ENCODE results near the gene TTBK1. TPM values are rescaled to one million over a fixed set of nuclear protein-coding genes. Genes with fewer than 3 reads are reported as not detected.

Gene TTBK1
- total RNA-seq, 1 experiment from 2014 or later, result 0.68 TPM

GRCh38 chr6:43282636-43283513, 39.6 kb downstream of the TTBK1 start:
- Mint-ChIP-seq H3K4me3 (no peak overlapping the region), H3K27ac (no peak overlapping the region), H3K4me1 (peaks cover 19% of the 10 kb centered on the region), H3K9me3 (no peaks in the 10 kb centered on the region), H3K27me3 (ENCODE audit: low read depth) (peaks cover 23% of the 10 kb centered on the region), H3K36me3 (no peaks in the 10 kb centered on the region)
- ChIA-PET CTCF (interaction anchor here (1.2 to 1.7 kb wide), 2 partner anchors 15 to 25 kb away, joined by 3 to 6 read pairs; partner anchors contain the start of genes CRIP3 and SLC22A7), POLR2A (no interaction called here)
- TF ChIP-seq ATF1 (CRISPR knock-in tag; IDR thresholded peaks at IDR 0.05) (no peak), RELA (CRISPR knock-in tag; IDR thresholded peaks at IDR 0.05; ENCODE audit: borderline replicate concordance) (no peak), FOXP1 (CRISPR knock-in tag; IDR thresholded peaks at IDR 0.05; ENCODE audit: borderline replicate concordance) (no peak), PRRX2 (CRISPR knock-in tag; IDR thresholded peaks at IDR 0.05) (no peak), MAX (CRISPR knock-in tag; IDR thresholded peaks at IDR 0.05) (no peak), MYBL2 (CRISPR knock-in tag; IDR thresholded peaks at IDR 0.05) (no peak), ZNF532 (CRISPR knock-in tag; IDR thresholded peaks at IDR 0.05; ENCODE audit: borderline replicate concordance) (no peak), PREB (CRISPR knock-in tag; IDR thresholded peaks at IDR 0.05; ENCODE audit: borderline replicate concordance) (no peak), ZNF396 (CRISPR knock-in tag; IDR thresholded peaks at IDR 0.05; ENCODE audit: borderline replicate concordance) (no peak), KAT7 (CRISPR knock-in tag; IDR thresholded peaks at IDR 0.05; ENCODE audit: borderline replicate concordance) (no peak), ZNF263 (CRISPR knock-in tag; IDR thresholded peaks at IDR 0.05; ENCODE audit: low read depth) (no peak), NR1H2 (CRISPR knock-in tag; IDR thresholded peaks at IDR 0.05) (no peak), USF2 (CRISPR knock-in tag; IDR thresholded peaks at IDR 0.05) (no peak), ARID4B (CRISPR knock-in tag; IDR thresholded peaks at IDR 0.05; ENCODE audit: borderline replicate concordance) (no peak), GABPB1 (CRISPR knock-in tag; IDR thresholded peaks at IDR 0.05) (no peak)
- DNase-seq (ENCODE audit: low spot score), result no peak
- ATAC-seq, result no peak

All from WTC11 (cell line).